ENCODE measurements around the gene COG4.

COG4 gene

GRCh38 chr16:70478912-70479341 lies 44.4 kb downstream of the COG4 start:
- DNase-seq = peak in 1 of 14 donors; percentile 58

- DNase-seq = no peak
Observed at GRCh38 chr16:70478169-70478568, 45.2 kb downstream of the COG4 start.

- DNase-seq = peak in 3 of 14 donors; percentile 13 to 95 (median 23)
Observed at GRCh38 chr16:70476272-70477020, 46.9 kb downstream of the COG4 start.

GRCh38 chr16:70475054-70475871 lies 48.1 kb downstream of the COG4 start:
- no peak for DNase-seq

GRCh38 chr16:70474320-70475053 lies 48.9 kb downstream of the COG4 start:
- no peak for DNase-seq

GRCh38 chr16:70473446-70474319 lies 49.7 kb downstream of the COG4 start:
- no peak for DNase-seq

GRCh38 chr16:70472786-70473433 lies 50.4 kb downstream of the COG4 start:
- DNase-seq = peak in 1 of 14 donors; percentile 41

GRCh38 chr16:70470927-70471341 lies 52.4 kb downstream of the COG4 start:
- DNase-seq = peak in 2 of 14 donors; percentile 18 to 37

GRCh38 chr16:70470141-70470926 lies 53.0 kb downstream of the COG4 start:
- no peak for DNase-seq

- DNase-seq = no peak
Observed at GRCh38 chr16:70468776-70469525, 54.4 kb downstream of the COG4 start.

GRCh38 chr16:70467608-70468007 lies 55.7 kb downstream of the COG4 start:
- DNase-seq = no peak

GRCh38 chr16:70467113-70467512 lies 56.2 kb downstream of the COG4 start:
- no peak for DNase-seq

- DNase-seq = no peak
Observed at GRCh38 chr16:70466805-70467076, 56.6 kb downstream of the COG4 start.

GRCh38 chr16:70465999-70466804 lies 57.2 kb downstream of the COG4 start:
- no peak for DNase-seq

GRCh38 chr16:70463235-70463634 lies 60.1 kb downstream of the COG4 start:
- no peak for DNase-seq

- no peak for DNase-seq
Observed at GRCh38 chr16:70460737-70461261, 62.6 kb downstream of the COG4 start.

- DNase-seq = no peak
Observed at GRCh38 chr16:70457446-70458166, 65.7 kb downstream of the COG4 start.

GRCh38 chr16:70455910-70456309 lies 67.4 kb downstream of the COG4 start:
- no peak for DNase-seq

Measured in C1 segment of cervical spinal cord (tissue), 14 donors.